Measurements from ENCODE around the gene ISOC2. TPM values are rescaled to one million over a fixed set of nuclear protein-coding genes. Genes with fewer than 3 reads are reported as not detected.

ISOC2 gene
- total and polyA plus RNA-seq, 12 donors: 42.5 to 117 (median 50.0) TPM

DNA sequence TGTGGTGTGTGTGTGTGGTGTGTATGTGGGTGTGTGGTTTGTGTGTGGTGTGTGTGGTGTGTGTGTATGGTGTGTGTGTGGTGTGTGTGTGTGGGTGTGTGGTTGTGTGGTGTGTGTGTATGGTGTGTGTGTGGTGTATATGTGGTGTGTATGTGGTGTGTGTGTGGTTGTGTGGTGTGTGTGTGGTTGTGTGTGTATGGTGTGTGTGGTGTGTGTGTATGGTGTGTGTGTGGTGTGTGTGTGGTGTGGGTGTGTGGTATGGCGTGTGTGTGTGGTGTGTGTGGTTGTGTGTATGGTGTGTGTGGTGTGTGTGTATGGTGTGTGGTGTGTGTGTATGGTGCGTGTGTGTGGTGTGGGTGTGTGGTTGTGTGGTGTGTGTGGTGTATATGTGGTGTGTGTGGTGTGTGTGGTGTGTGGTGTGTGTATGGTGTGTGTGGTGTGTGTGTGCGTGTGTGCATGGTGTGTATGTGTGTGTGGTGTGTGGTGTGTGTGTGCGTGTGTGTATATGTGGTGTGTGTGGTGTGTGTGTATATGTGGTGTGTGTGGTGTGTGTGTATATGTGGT lies 27.0 kb downstream of the ISOC2 start:
- TF ChIP-seq, protein P1, sequence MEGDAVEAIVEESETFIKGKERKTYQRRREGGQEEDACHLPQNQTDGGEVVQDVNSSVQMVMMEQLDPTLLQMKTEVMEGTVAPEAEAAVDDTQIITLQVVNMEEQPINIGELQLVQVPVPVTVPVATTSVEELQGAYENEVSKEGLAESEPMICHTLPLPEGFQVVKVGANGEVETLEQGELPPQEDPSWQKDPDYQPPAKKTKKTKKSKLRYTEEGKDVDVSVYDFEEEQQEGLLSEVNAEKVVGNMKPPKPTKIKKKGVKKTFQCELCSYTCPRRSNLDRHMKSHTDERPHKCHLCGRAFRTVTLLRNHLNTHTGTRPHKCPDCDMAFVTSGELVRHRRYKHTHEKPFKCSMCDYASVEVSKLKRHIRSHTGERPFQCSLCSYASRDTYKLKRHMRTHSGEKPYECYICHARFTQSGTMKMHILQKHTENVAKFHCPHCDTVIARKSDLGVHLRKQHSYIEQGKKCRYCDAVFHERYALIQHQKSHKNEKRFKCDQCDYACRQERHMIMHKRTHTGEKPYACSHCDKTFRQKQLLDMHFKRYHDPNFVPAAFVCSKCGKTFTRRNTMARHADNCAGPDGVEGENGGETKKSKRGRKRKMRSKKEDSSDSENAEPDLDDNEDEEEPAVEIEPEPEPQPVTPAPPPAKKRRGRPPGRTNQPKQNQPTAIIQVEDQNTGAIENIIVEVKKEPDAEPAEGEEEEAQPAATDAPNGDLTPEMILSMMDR (IDR thresholded peaks at IDR 0.05): no peak
- peaks cover 31 to 79% (median 73%) of the 10 kb centered on the region in 7 donors for H3K27me3 ChIP-seq
- H3K36me3 ChIP-seq: no peaks in the 10 kb centered on the region
- DNase-seq (no peak), ATAC-seq (no peak)
- H3K4me1 ChIP-seq: no peaks in the 10 kb centered on the region
- H3K27ac ChIP-seq: no peak overlapping the region
- intact Hi-C loops (cut with DNase I): no loop called here
- 70 to 97% methylated on average over 4 of the region's 4 CpGs for WGBS, 2 donors
- H3K9me3 ChIP-seq: no peaks in the 10 kb centered on the region
- no peak overlapping the region for H3K4me3 ChIP-seq

DNA sequence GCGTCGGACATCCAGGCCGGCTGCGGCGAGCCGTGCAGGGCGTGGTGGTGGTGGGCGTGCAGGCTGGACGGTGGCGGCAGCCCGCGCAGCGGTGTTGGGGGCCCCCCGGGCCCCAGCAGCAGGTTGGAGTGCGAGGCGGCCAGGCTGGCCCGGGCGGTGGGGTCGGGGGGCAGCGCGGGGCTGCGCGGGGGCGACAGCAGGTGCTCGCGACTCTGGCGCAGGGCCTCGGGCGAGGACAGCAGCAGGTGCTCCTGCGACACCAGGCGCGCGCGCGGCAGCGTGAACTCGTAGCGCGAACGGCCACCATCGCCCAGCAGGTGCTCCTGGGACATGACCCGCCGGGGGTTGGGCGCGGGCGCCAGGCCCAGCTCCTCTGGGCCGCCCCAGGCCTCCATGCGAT lies 28.1 kb downstream of the ISOC2 start:
- intact Hi-C loops (cut with DNase I): no loop called here
- Histone ChIP-seq H3K9me3 (no peaks in the 10 kb centered on the region), H3K4me1 (no peaks in the 10 kb centered on the region), H3K4me3 (no peak overlapping the region), H3K36me3 (no peaks in the 10 kb centered on the region), H3K27me3 (peaks cover 23 to 79% (median 73%) of the 10 kb centered on the region in 7 donors), H3K27ac (no peak overlapping the region)
- TF ChIP-seq, protein P1 (IDR thresholded peaks at IDR 0.05): no peak
- DNase-seq (no peak), ATAC-seq (peak in 1 of 8 donors; percentile 8)
- 9 to 11% methylated on average over 48 of the region's 48 CpGs for WGBS, 2 donors

DNA sequence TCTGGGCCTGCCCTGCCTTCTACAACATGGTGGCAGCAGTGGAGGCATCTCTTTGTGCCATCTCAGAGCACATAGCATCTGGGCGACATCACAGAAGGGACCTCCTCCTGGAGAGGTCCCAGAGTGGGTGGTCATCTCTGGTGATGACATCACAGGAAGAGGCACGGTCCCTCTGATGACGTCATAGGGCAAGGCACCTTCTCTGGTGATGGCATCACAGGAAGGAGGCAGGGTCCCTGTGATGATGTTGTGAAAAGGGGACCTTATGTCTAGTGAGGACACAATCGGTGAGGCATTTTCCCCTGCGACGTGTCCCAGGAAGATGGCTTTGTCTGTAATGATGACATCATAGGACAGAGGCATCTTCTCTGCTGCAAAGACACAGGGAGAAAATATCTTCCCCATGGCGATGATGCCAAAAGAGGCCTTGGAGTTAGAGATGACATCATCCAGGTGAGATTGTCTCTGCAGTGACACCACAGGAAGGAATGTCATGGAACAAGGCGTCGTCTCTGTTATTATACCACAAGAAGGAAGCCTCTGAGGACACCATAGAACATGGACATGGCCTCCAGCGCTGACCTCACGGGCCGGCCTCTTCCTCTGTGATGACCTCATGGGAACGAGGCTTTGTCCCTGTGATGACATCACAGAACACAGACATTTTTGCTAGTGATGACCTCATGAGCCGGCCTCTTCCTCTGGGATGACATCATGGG lies 29.0 kb downstream of the ISOC2 start:
- H3K27ac ChIP-seq: no peak overlapping the region
- intact Hi-C loops (cut with DNase I): no loop called here
- no peak overlapping the region for H3K4me3 ChIP-seq
- DNase-seq (no peak), ATAC-seq (no peak)
- no peaks in the 10 kb centered on the region for H3K36me3 ChIP-seq
- TF ChIP-seq, protein P1 (IDR thresholded peaks at IDR 0.05): no peak
- no peaks in the 10 kb centered on the region for H3K4me1 ChIP-seq
- H3K27me3 ChIP-seq: peaks cover 23 to 78% (median 70%) of the 10 kb centered on the region in 7 donors
- no peaks in the 10 kb centered on the region for H3K9me3 ChIP-seq
- WGBS, 2 donors: 87 to 88% methylated on average over 14 of the region's 14 CpGs

DNA sequence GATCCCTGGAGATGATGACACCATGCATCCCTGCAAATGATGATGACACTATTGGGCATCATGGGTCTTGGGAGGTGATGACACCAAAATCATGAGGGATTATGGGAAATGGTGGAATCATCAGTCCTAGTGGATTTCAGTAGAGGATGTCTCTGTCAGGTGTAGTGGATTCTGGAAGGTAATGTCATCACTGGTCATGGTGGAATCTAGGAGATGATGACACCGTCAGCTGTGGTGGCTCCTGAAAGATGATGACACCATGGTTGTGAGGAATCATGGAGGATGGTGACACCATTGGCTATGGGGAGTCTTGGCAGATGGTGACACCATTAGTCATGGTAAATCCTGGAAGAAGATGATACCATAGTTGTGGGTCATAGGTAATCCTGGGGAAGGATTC lies 30.3 kb downstream of the ISOC2 start:
- intact Hi-C loops (cut with DNase I): no loop called here
- WGBS, 2 donors: 78 to 91% methylated on average over 1 of the region's 1 CpG
- no peaks in the 10 kb centered on the region for H3K4me1 ChIP-seq
- TF ChIP-seq, protein P1 (IDR thresholded peaks at IDR 0.05): no peak
- no peak overlapping the region for H3K4me3 ChIP-seq
- no peaks in the 10 kb centered on the region for H3K36me3 ChIP-seq
- H3K27ac ChIP-seq: no peak overlapping the region
- ATAC-seq: no peak
- DNase-seq: no peak
- no peaks in the 10 kb centered on the region for H3K9me3 ChIP-seq
- peaks cover 23 to 77% (median 66%) of the 10 kb centered on the region in 7 donors for H3K27me3 ChIP-seq
